ENCODE results near the gene TMSB4Y.

The TMSB4Y gene

DNA sequence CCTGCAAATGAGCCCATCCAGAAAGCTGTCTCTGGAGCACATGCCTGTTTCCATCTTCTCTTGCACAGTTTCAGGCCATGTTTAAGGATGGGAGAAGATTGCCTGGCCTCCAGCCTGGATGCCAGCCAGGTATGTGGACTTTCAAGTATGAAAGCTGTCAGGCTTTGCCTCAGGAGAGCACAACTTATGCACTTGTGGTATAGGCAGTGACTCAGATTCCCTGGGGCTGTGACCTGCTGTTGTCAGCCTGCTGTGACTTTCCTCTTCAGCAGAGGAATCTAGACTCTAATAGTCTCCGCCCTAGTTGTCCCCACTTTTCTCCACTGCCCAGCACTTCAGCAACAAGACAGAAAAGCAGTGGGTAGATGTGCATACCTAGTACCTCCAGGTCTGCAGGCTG is 51.0 kb downstream of the TMSB4Y start:
- H3K27ac ChIP-seq (ENCODE audit: low read length), result no peak overlapping the region
- H3K36me3 ChIP-seq (ENCODE audit: control insufficient read depth in 2 of 2, insufficient read depth in 2 of 2, low read length in 2 of 2), result no peaks in the 10 kb centered on the region
- H3K27me3 ChIP-seq (ENCODE audit: control insufficient read depth in 1 of 2, insufficient read depth in 2 of 2, low read length in 2 of 2), result no peaks in the 10 kb centered on the region
- no peak overlapping the region for H3K4me3 ChIP-seq (ENCODE audit: low read length in 2 of 2)
- no peaks in the 10 kb centered on the region for H3K9me3 ChIP-seq (ENCODE audit: control insufficient read depth in 2 of 2, low read length in 2 of 2)
- H3K9ac ChIP-seq (ENCODE audit: low read length in 2 of 2), result no peak overlapping the region
- H3K4me1 ChIP-seq (ENCODE audit: control insufficient read depth, insufficient read depth, low read length), result no peaks in the 10 kb centered on the region

All from stomach smooth muscle (tissue), 2 donors.